B cell (primary cell): Measurements from ENCODE around the gene FAF1. TPM values are rescaled to one million over a fixed set of nuclear protein-coding genes. Genes with fewer than 3 reads are reported as not detected.
A peak's percentile ranks its signal among the peaks of the same experiment; 100 is the strongest.

Source experiments
- ATAC-seq: fragments of 200-7000 bp; cut with Tn5 transposase; one replicate; pipeline ENCODE4 v1.10.0; 2021; ENCODE audit warnings: low read depth, mild to moderate bottlenecking, moderate number of reproducible peaks, moderate library complexity
- CTCF ChIA-PET: fragments of 350-600 bp; sonication (Branson Sonifier 250); formaldehyde crosslinking; loops from one replicate; lab custom pipeline; 2021; ENCODE audit warnings: antibody characterized with exemption, inconsistent platforms; lab: Charles Lee
- POLR2A ChIA-PET: fragments of 350-600 bp; sonication (Branson Sonifier 250); formaldehyde crosslinking; loops from one replicate; lab custom pipeline; 2021; ENCODE audit warnings: antibody characterized with exemption; lab: Charles Lee
- DNase-seq: peaks from one replicate; pipeline ENCODE4 v3.0.0; 2013
- H2AFZ ChIP-seq: 2 replicates; pipeline ENCODE4 v1.6.1; 2012; ENCODE audit warnings: mild to moderate bottlenecking, low read depth, low read length; ENCODE audit not compliant: insufficient read depth, poor library complexity, severe bottlenecking
- H3K27ac ChIP-seq, 2 donors: 1 replicate in 1 of 2; 2 replicates in 1 of 2; pipeline ENCODE4 v1.5.1; 2012 to 2013; ENCODE audit warnings: low read length in 2 of 2, mild to moderate bottlenecking in 2 of 2, moderate library complexity in 1 of 2
- H3K27me3 ChIP-seq, 4 experiments: fragments of 200-600 bp in 1 of 4; sonication (generic) in 1 of 4; replicated peaks in 1 of 4; 1 replicate in 2 of 4; 2 replicates in 2 of 4; pipeline versions ENCODE4 v1.6.1 to v1.7.0; 2013 to 2016; ENCODE audit warnings: low read length in 3 of 4, mild to moderate bottlenecking in 2 of 4, mixed read lengths in 1 of 4, moderate library complexity in 1 of 4; ENCODE audit not compliant: insufficient read depth in 4 of 4, control insufficient read depth in 3 of 4; ENCODE audit errors: control extremely low read depth in 1 of 4
- H3K36me3 ChIP-seq, 2 experiments: replicated peaks in 1 of 2; 1 replicate in 1 of 2; 2 replicates in 1 of 2; pipeline versions ENCODE4 v1.6.1 to v1.7.1; 2013; ENCODE audit warnings: low read length in 1 of 2; ENCODE audit not compliant: insufficient read depth in 2 of 2, control insufficient read depth in 1 of 2; ENCODE audit errors: control extremely low read depth in 1 of 2, extremely low read depth in 1 of 2
- H3K4me1 ChIP-seq, 2 donors: fragments of 200-600 bp in 1 of 2; sonication (generic) in 1 of 2; 1 replicate in 1 of 2; 2 replicates in 1 of 2; pipeline versions ENCODE4 v1.5.1 to v1.6.1; 2013 to 2017; ENCODE audit warnings: low read length in 2 of 2; ENCODE audit not compliant: control insufficient read depth in 2 of 2, insufficient read depth in 2 of 2
- H3K4me2 ChIP-seq: replicated peaks from 2 replicates; pipeline ENCODE3; 2012; ENCODE audit warnings: mild to moderate bottlenecking, low read depth, low read length; ENCODE audit not compliant: poor library complexity, severe bottlenecking
- H3K4me3 ChIP-seq, 5 experiments: fragments of 200-600 bp in 1 of 5; sonication (generic) in 1 of 5; 1 replicate in 3 of 5; 2 replicates in 2 of 5; pipeline versions ENCODE4 v1.5.1 to v1.7.0; 2011 to 2016; ENCODE audit warnings: low read length in 4 of 5, mild to moderate bottlenecking in 4 of 5, low read depth in 2 of 5, control low read depth in 1 of 5, moderate library complexity in 1 of 5; ENCODE audit not compliant: insufficient read depth in 1 of 5; ENCODE audit errors: control extremely low read depth in 1 of 5, extremely low read depth in 1 of 5
- H3K79me2 ChIP-seq: fragments of 200-600 bp; sonication (generic); one replicate; pipeline ENCODE4 v1.6.0; 2016; ENCODE audit warnings: low read length; ENCODE audit not compliant: control insufficient read depth, insufficient read depth
- H3K9ac ChIP-seq: fragments of 200-600 bp; sonication (generic); 2 replicates; pipeline ENCODE4 v1.6.1; 2017; ENCODE audit warnings: mild to moderate bottlenecking, low read length, moderate library complexity
- H3K9me3 ChIP-seq, 3 donors: one replicate each; pipeline versions ENCODE4 v1.6.1 to v1.7.1; 2013; ENCODE audit warnings: low read length in 2 of 3; ENCODE audit not compliant: control insufficient read depth in 2 of 3, insufficient read depth in 1 of 3; ENCODE audit errors: control extremely low read depth in 1 of 3
- H4K20me1 ChIP-seq: 2 replicates; pipeline ENCODE4 v1.6.0; 2012; ENCODE audit warnings: mild to moderate bottlenecking, low read length; ENCODE audit not compliant: insufficient read depth, control insufficient read depth, poor library complexity, severe bottlenecking
- H3K27ac Mint-ChIP-seq: one replicate; pipeline ENCODE4 v1.8.0; 2021; ENCODE audit warnings: mixed read lengths
- H3K27me3 Mint-ChIP-seq: one replicate; pipeline ENCODE4 v1.8.0; 2021; ENCODE audit warnings: mixed read lengths
- H3K4me1 Mint-ChIP-seq: one replicate; pipeline ENCODE4 v1.8.0; 2021; ENCODE audit warnings: mixed read lengths
- H3K4me3 Mint-ChIP-seq: one replicate; pipeline ENCODE4 v1.8.0; 2021; ENCODE audit warnings: mixed read lengths
- H3K9me3 Mint-ChIP-seq: one replicate; pipeline ENCODE4 v1.8.0; 2022; ENCODE audit warnings: mixed read lengths; ENCODE audit not compliant: insufficient read depth
- CTCF ChIP-seq: fragments of 200-600 bp; IDR thresholded peaks from one replicate; pipeline ENCODE4 v1.8.0; 2022; ENCODE audit warnings: antibody characterized with exemption, mild to moderate bottlenecking
- EZH2 ChIP-seq: IDR thresholded peaks from 2 replicates; pipeline ENCODE4 v1.6.1; 2012; ENCODE audit warnings: borderline replicate concordance, low read depth, mild to moderate bottlenecking, moderate library complexity, low read length; ENCODE audit not compliant: insufficient read depth, poor library complexity, severe bottlenecking
- WGBS: methylation state at CpG from one replicate; pipeline ENCODE4 v1.1.5; 2013; ENCODE audit warnings: missing lambda C conversion rate; ENCODE audit not compliant: insufficient coverage; 5-methylcytosine and 5-hydroxymethylcytosine counted together
- intact Hi-C: fragments of 100-400 bp; cut with micrococcal nuclease; formaldehyde crosslinking; loops from one replicate; pipeline ENCODE4 v1.10.0; 2022
- polyA plus RNA-seq: library from polyadenylated mRNA; depleted of rRNA; stranded (reverse); fragments of >200 nt; gene quantifications from 2 replicates; pipeline ENCODE4 v1.2.3, GENCODE V29; 2012
- total RNA-seq, 2 donors: library from RNA; stranded (reverse); fragments of 120-200 nt in 1 of 2; gene quantifications; 1 replicate in 1 of 2; 2 replicates in 1 of 2; pipeline versions ENCODE4 v1.2.3 to v1.2.4, GENCODE V29; 2013 to 2022

Gene FAF1
- total and polyA plus RNA-seq, 2 donors (not counting 1 experiment from before 2014, with no cell fraction given) = 10.1 to 58.4 TPM

GRCh38 chr1:50969611-50970508 lies 9.8 kb upstream of the FAF1 start, which contains the start of gene CDKN2C:
CDKN2C (plus strand) TSS chr1:50970245; CDS start chr1:50970369, 124 bp downstream.
- Mint-ChIP-seq H3K27ac (peak within 1 kb of the TSS; percentile 93), H3K9me3 (no peaks in the 10 kb centered on the region), H3K4me1 (peaks cover 24% of the 10 kb centered on the region), H3K4me3 (peak within 1 kb of the TSS; percentile 97), H3K27me3 (peaks cover 28% of the 10 kb centered on the region)
- Histone ChIP-seq H3K27me3 (peaks cover 0 to 43% (median 21%) of the 10 kb centered on the region in 4 experiments), H3K27ac (peak within 1 kb of the TSS; percentile 33 to 83), H2AFZ (peak within 1 kb of the TSS; percentile 97), H4K20me1 (no peaks in the 10 kb centered on the region), H3K4me1 (peaks cover 23 to 26% of the 10 kb centered on the region in 2 donors), H3K9me3 (no peaks in the 10 kb centered on the region), H3K79me2 (no peaks in the 10 kb centered on the region), H3K36me3 (no peaks in the 10 kb centered on the region), H3K4me3 (peak within 1 kb of the TSS; percentile 73 to 98 (median 87)), H3K4me2 (peak within 1 kb of the TSS; percentile 83), H3K9ac (peak within 1 kb of the TSS; percentile 80)
- WGBS = 1% methylated on average over 30 of the region's 44 CpGs
- intact Hi-C loops = loop anchor here (5.0 to 10.0 kb wide), 4 partner anchors 98 to 1397 kb away; partner anchors contain the start of genes CC2D1B, EPS15 and RNF11
- ChIA-PET CTCF (interaction anchor here (0.6 to 3.9 kb wide), 6 partner anchors 8 to 1612 kb away, joined by 3 to 18 read pairs (median 16); partner anchors contain the start of gene FAF1), POLR2A (interaction anchor here (1.5 kb wide), 1 partner anchor 9 kb away, joined by 7 read pairs; the partner anchor contains the start of gene FAF1)
- peak; percentile 5 for ATAC-seq
- peak; percentile 69 for DNase-seq
- TF ChIP-seq EZH2 (no peak), CTCF (no peak)
